B cell (primary cell): ENCODE measurements around the gene SYCE3. TPM values are rescaled to one million over a fixed set of nuclear protein-coding genes. Genes with fewer than 3 reads are reported as not detected.

Source experiments
- ATAC-seq: fragments of 200-7000 bp; cut with Tn5 transposase; one replicate; pipeline ENCODE4 v1.10.0; 2021; ENCODE audit warnings: low read depth, mild to moderate bottlenecking, moderate number of reproducible peaks, moderate library complexity
- CTCF ChIA-PET: fragments of 350-600 bp; sonication (Branson Sonifier 250); formaldehyde crosslinking; loops from one replicate; lab custom pipeline; 2021; ENCODE audit warnings: antibody characterized with exemption, inconsistent platforms; lab: Charles Lee
- POLR2A ChIA-PET: fragments of 350-600 bp; sonication (Branson Sonifier 250); formaldehyde crosslinking; loops from one replicate; lab custom pipeline; 2021; ENCODE audit warnings: antibody characterized with exemption; lab: Charles Lee
- DNase-seq: peaks from one replicate; pipeline ENCODE4 v3.0.0; 2013
- H2AFZ ChIP-seq: 2 replicates; pipeline ENCODE4 v1.6.1; 2012; ENCODE audit warnings: mild to moderate bottlenecking, low read depth, low read length; ENCODE audit not compliant: insufficient read depth, poor library complexity, severe bottlenecking
- H3K27ac ChIP-seq, 2 donors: 1 replicate in 1 of 2; 2 replicates in 1 of 2; pipeline ENCODE4 v1.5.1; 2012 to 2013; ENCODE audit warnings: low read length in 2 of 2, mild to moderate bottlenecking in 2 of 2, moderate library complexity in 1 of 2
- H3K27me3 ChIP-seq, 4 experiments: fragments of 200-600 bp in 1 of 4; sonication (generic) in 1 of 4; replicated peaks in 1 of 4; 1 replicate in 2 of 4; 2 replicates in 2 of 4; pipeline versions ENCODE4 v1.6.1 to v1.7.0; 2013 to 2016; ENCODE audit warnings: low read length in 3 of 4, mild to moderate bottlenecking in 2 of 4, mixed read lengths in 1 of 4, moderate library complexity in 1 of 4; ENCODE audit not compliant: insufficient read depth in 4 of 4, control insufficient read depth in 3 of 4; ENCODE audit errors: control extremely low read depth in 1 of 4
- H3K36me3 ChIP-seq, 2 experiments: replicated peaks in 1 of 2; 1 replicate in 1 of 2; 2 replicates in 1 of 2; pipeline versions ENCODE4 v1.6.1 to v1.7.1; 2013; ENCODE audit warnings: low read length in 1 of 2; ENCODE audit not compliant: insufficient read depth in 2 of 2, control insufficient read depth in 1 of 2; ENCODE audit errors: control extremely low read depth in 1 of 2, extremely low read depth in 1 of 2
- H3K4me1 ChIP-seq, 2 donors: fragments of 200-600 bp in 1 of 2; sonication (generic) in 1 of 2; 1 replicate in 1 of 2; 2 replicates in 1 of 2; pipeline versions ENCODE4 v1.5.1 to v1.6.1; 2013 to 2017; ENCODE audit warnings: low read length in 2 of 2; ENCODE audit not compliant: control insufficient read depth in 2 of 2, insufficient read depth in 2 of 2
- H3K4me2 ChIP-seq: replicated peaks from 2 replicates; pipeline ENCODE3; 2012; ENCODE audit warnings: mild to moderate bottlenecking, low read depth, low read length; ENCODE audit not compliant: poor library complexity, severe bottlenecking
- H3K4me3 ChIP-seq, 5 experiments: fragments of 200-600 bp in 1 of 5; sonication (generic) in 1 of 5; 1 replicate in 3 of 5; 2 replicates in 2 of 5; pipeline versions ENCODE4 v1.5.1 to v1.7.0; 2011 to 2016; ENCODE audit warnings: low read length in 4 of 5, mild to moderate bottlenecking in 4 of 5, low read depth in 2 of 5, control low read depth in 1 of 5, moderate library complexity in 1 of 5; ENCODE audit not compliant: insufficient read depth in 1 of 5; ENCODE audit errors: control extremely low read depth in 1 of 5, extremely low read depth in 1 of 5
- H3K79me2 ChIP-seq: fragments of 200-600 bp; sonication (generic); one replicate; pipeline ENCODE4 v1.6.0; 2016; ENCODE audit warnings: low read length; ENCODE audit not compliant: control insufficient read depth, insufficient read depth
- H3K9ac ChIP-seq: fragments of 200-600 bp; sonication (generic); 2 replicates; pipeline ENCODE4 v1.6.1; 2017; ENCODE audit warnings: mild to moderate bottlenecking, low read length, moderate library complexity
- H3K9me3 ChIP-seq, 3 donors: one replicate each; pipeline versions ENCODE4 v1.6.1 to v1.7.1; 2013; ENCODE audit warnings: low read length in 2 of 3; ENCODE audit not compliant: control insufficient read depth in 2 of 3, insufficient read depth in 1 of 3; ENCODE audit errors: control extremely low read depth in 1 of 3
- H4K20me1 ChIP-seq: 2 replicates; pipeline ENCODE4 v1.6.0; 2012; ENCODE audit warnings: mild to moderate bottlenecking, low read length; ENCODE audit not compliant: insufficient read depth, control insufficient read depth, poor library complexity, severe bottlenecking
- H3K27ac Mint-ChIP-seq: one replicate; pipeline ENCODE4 v1.8.0; 2021; ENCODE audit warnings: mixed read lengths
- H3K27me3 Mint-ChIP-seq: one replicate; pipeline ENCODE4 v1.8.0; 2021; ENCODE audit warnings: mixed read lengths
- H3K4me1 Mint-ChIP-seq: one replicate; pipeline ENCODE4 v1.8.0; 2021; ENCODE audit warnings: mixed read lengths
- H3K4me3 Mint-ChIP-seq: one replicate; pipeline ENCODE4 v1.8.0; 2021; ENCODE audit warnings: mixed read lengths
- H3K9me3 Mint-ChIP-seq: one replicate; pipeline ENCODE4 v1.8.0; 2022; ENCODE audit warnings: mixed read lengths; ENCODE audit not compliant: insufficient read depth
- EZH2 ChIP-seq: IDR thresholded peaks from 2 replicates; pipeline ENCODE4 v1.6.1; 2012; ENCODE audit warnings: borderline replicate concordance, low read depth, mild to moderate bottlenecking, moderate library complexity, low read length; ENCODE audit not compliant: insufficient read depth, poor library complexity, severe bottlenecking
- WGBS: methylation state at CpG from one replicate; pipeline ENCODE4 v1.1.5; 2013; ENCODE audit warnings: missing lambda C conversion rate; ENCODE audit not compliant: insufficient coverage; 5-methylcytosine and 5-hydroxymethylcytosine counted together
- intact Hi-C: fragments of 100-400 bp; cut with micrococcal nuclease; formaldehyde crosslinking; loops from one replicate; pipeline ENCODE4 v1.10.0; 2022
- polyA plus RNA-seq: library from polyadenylated mRNA; depleted of rRNA; stranded (reverse); fragments of >200 nt; gene quantifications from 2 replicates; pipeline ENCODE4 v1.2.3, GENCODE V29; 2012
- total RNA-seq, 2 donors: library from RNA; stranded (reverse); fragments of 120-200 nt in 1 of 2; gene quantifications; 1 replicate in 1 of 2; 2 replicates in 1 of 2; pipeline versions ENCODE4 v1.2.3 to v1.2.4, GENCODE V29; 2013 to 2022
- TF ChIP-seq, protein P1 (sequence below): fragments of 200-600 bp; IDR thresholded peaks from one replicate; pipeline ENCODE4 v1.8.0; 2022; ENCODE audit warnings: antibody characterized with exemption, mild to moderate bottlenecking

Gene SYCE3
- total and polyA plus RNA-seq, 2 donors (not counting 1 experiment from before 2014, with no cell fraction given), result not detected

DNA sequence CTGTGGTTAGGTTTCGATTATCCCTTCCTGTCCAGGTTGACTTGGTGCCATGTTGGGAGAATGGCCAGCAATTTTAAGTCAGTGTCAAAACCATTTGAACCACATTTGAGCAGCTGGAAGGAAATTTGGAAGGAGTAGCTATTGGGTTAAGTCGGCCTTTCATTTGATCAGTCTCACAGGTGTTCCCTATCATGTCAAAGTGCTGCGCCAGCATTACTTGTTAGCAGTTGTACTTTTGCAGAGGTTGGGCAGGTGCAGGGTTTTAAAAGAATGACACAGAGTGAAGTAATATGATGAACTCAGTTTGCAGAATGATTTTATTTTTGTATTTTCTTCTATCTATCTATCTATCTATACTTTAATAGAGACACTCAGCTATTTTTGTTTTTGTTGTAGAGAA lies 26.5 kb downstream of the SYCE3 start:
- no peak overlapping the region for H3K4me3 ChIP-seq
- no peaks in the 10 kb centered on the region for H4K20me1 ChIP-seq
- H3K36me3 ChIP-seq, result no peaks in the 10 kb centered on the region
- Mint-ChIP-seq H3K4me3 (no peak overlapping the region), H3K27ac (peak overlapping the region; percentile 46), H3K4me1 (peaks cover 58% of the 10 kb centered on the region), H3K9me3 (no peaks in the 10 kb centered on the region), H3K27me3 (no peaks in the 10 kb centered on the region)
- no peak for TF ChIP-seq EZH2
- TF ChIP-seq, protein P1, sequence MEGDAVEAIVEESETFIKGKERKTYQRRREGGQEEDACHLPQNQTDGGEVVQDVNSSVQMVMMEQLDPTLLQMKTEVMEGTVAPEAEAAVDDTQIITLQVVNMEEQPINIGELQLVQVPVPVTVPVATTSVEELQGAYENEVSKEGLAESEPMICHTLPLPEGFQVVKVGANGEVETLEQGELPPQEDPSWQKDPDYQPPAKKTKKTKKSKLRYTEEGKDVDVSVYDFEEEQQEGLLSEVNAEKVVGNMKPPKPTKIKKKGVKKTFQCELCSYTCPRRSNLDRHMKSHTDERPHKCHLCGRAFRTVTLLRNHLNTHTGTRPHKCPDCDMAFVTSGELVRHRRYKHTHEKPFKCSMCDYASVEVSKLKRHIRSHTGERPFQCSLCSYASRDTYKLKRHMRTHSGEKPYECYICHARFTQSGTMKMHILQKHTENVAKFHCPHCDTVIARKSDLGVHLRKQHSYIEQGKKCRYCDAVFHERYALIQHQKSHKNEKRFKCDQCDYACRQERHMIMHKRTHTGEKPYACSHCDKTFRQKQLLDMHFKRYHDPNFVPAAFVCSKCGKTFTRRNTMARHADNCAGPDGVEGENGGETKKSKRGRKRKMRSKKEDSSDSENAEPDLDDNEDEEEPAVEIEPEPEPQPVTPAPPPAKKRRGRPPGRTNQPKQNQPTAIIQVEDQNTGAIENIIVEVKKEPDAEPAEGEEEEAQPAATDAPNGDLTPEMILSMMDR, result no peak
- H3K9ac ChIP-seq, result no peak overlapping the region
- H3K27me3 ChIP-seq, result no peaks in the 10 kb centered on the region
- ATAC-seq (no peak), DNase-seq (no peak)
- H3K79me2 ChIP-seq, result peaks cover 14% of the 10 kb centered on the region
- H2AFZ ChIP-seq, result no peak overlapping the region
- intact Hi-C loops, result no loop called here
- POLR2A ChIA-PET, result no interaction called here
- peak overlapping the region in 1 of 2 donors; percentile 96 for H3K27ac ChIP-seq
- 91% methylated on average over 2 of the region's 3 CpGs for WGBS
- CTCF ChIA-PET, result interaction anchor here (0.8 to 6.0 kb wide), 3 partner anchors 9 to 64 kb away, joined by 3 to 81 read pairs (median 13); partner anchors contain the start of genes SCO2 and TYMP
- H3K9me3 ChIP-seq, result no peaks in the 10 kb centered on the region
- no peak overlapping the region for H3K4me2 ChIP-seq
- H3K4me1 ChIP-seq, result peaks cover 44 to 67% of the 10 kb centered on the region in 2 donors

DNA sequence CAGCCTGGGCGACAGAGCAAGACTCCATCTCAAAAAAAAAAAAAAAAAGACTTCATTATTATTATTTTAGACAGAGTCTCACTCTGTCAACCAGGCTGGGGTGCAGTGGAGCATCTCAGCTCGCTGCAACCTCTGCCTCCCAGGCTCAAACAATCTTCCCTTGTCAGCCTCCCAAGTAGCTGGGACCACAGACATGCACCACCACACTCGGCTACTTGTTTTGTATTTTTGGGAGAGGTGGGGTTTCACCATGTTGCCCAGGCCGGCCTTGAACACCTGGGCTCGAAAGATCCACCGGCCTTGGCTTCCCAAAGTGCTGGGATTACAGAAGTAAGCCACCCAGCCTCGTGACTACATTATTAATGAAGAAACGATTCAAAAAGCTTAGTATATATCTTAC lies 27.6 kb downstream of the SYCE3 start:
- intact Hi-C loops, result no loop called here
- WGBS, result 86% methylated on average over 1 of the region's 8 CpGs
- DNase-seq (peak; percentile 52), ATAC-seq (no peak)
- H3K4me2 ChIP-seq, result peak overlapping the region; percentile 37
- ChIA-PET CTCF (interaction anchor here (0.7 to 3.4 kb wide), 4 partner anchors 9 to 30 kb away, joined by 4 to 13 read pairs (median 6); partner anchors contain the start of gene SCO2), POLR2A (interaction anchor here (0.6 to 1.7 kb wide), 5 partner anchors 10 to 294 kb away, joined by 3 to 13 read pairs (median 5); partner anchors contain the start of gene SCO2)
- Mint-ChIP-seq H3K27me3 (no peaks in the 10 kb centered on the region), H3K27ac (peak overlapping the region; percentile 99), H3K9me3 (no peaks in the 10 kb centered on the region), H3K4me1 (peaks cover 49% of the 10 kb centered on the region), H3K4me3 (peak overlapping the region; percentile 49)
- no peak overlapping the region for H2AFZ ChIP-seq
- peak overlapping the region in 1 of 5 experiments; percentile 21 for H3K4me3 ChIP-seq
- TF ChIP-seq EZH2, result no peak
- TF ChIP-seq, protein P1, result no peak
- no peak overlapping the region for H3K9ac ChIP-seq
- H3K27ac ChIP-seq, result peak overlapping the region in 1 of 2 donors; percentile 64
- H3K27me3 ChIP-seq, result no peaks in the 10 kb centered on the region
- peaks cover 17% of the 10 kb centered on the region for H3K79me2 ChIP-seq
- H3K9me3 ChIP-seq, result peaks cover 0 to 2% (median 0%) of the 10 kb centered on the region in 3 donors
- no peaks in the 10 kb centered on the region for H4K20me1 ChIP-seq
- no peaks in the 10 kb centered on the region for H3K36me3 ChIP-seq
- peaks cover 32 to 62% of the 10 kb centered on the region in 2 donors for H3K4me1 ChIP-seq
